HS-27A (cell line): ENCODE measurements around the gene LMTK2.
"Not testable (repeated sequence)": the region's sequence is repeated elsewhere in the genome, so short reads cannot be mapped to it uniquely, and the experiment has no call there.

ENCODE experiments used
- DNase-seq: peaks from one replicate; pipeline ENCODE4 v3.0.0-alpha.2; 2012; ENCODE audit warnings: low read depth, missing footprints

Gene LMTK2

GRCh38 chr7:98217623-98218582, 111.2 kb downstream of the LMTK2 start:
- DNase-seq, result no peak

- DNase-seq, result not testable (repeated sequence)
Observed at GRCh38 chr7:98219382-98219781, 112.7 kb downstream of the LMTK2 start.

GRCh38 chr7:98221611-98222532, 115.2 kb downstream of the LMTK2 start:
- no peak for DNase-seq

DNA sequence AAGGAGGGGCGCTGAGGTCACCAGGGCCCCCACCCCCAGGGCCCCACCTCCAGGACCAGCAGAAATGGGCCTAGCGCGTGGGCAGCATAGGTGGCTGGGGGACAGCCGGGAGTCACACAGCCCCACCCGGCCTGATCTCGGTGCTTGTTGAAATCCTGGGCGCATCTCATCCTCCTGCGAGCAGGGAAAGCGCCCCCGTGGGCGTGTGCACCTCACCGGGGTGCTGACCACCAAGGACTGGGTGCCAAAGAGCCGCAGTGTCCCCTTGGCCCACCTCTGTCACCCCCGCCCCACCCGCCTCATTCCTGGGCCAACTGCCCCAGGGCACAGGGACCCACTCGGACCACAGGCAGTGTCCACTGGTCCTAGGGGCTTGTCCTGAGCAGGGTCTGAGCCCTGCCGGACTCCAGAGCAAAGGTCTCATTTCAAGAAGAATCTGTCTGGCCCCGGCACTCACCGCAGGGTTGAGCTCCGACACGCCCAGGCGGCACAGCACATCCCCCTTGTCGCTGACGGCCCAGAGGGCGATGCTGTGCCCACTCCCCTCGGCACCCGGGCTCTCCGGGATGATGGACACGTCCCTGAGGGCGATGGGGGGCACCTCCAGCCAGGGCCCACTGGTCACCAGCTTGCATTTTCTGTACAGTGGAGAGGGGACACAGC, 116.0 kb downstream of the LMTK2 start:
- DNase-seq, result no peak

GRCh38 chr7:98223351-98223897, 116.8 kb downstream of the LMTK2 start:
- no peak for DNase-seq

DNA sequence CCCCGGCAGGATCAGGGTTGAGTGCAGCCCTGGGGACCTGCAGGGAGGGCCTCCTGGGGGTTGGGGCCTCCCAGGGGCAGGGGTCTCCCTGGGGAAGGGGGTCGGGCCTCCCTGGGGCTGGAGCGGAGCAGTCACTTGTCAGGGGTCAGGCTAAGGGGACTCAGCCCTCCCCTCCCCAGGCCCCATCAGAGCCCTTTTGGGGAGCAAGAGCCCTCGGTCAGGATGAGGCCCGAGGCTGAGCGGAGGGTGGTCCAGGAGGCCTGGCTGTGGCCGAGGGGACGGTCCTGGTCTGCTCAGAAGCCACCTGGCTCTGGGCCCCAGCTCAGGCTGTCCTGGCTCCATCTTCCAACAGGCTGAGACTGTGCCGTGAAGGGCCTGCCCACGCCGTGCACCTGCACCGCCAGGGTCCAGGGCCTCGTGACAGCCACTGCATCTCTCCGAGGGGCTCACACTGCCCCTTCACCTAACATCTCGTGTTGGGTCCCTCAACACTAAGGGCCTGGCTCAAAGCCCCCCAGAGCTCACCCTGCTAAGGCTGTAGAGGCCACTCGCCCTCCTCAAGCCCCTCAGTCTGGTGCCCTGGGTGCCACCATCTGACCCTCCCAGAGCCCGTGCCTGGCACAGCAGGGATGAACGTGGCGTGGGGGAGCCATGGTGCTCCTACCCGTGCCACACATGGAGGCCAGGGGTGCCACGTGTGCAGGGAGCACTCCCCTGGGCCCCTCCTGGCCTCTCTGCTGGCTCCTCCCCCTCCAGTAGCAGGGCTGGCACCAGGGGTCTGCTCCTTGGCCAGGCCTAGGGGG, 117.4 kb downstream of the LMTK2 start:
- DNase-seq, result no peak

DNA sequence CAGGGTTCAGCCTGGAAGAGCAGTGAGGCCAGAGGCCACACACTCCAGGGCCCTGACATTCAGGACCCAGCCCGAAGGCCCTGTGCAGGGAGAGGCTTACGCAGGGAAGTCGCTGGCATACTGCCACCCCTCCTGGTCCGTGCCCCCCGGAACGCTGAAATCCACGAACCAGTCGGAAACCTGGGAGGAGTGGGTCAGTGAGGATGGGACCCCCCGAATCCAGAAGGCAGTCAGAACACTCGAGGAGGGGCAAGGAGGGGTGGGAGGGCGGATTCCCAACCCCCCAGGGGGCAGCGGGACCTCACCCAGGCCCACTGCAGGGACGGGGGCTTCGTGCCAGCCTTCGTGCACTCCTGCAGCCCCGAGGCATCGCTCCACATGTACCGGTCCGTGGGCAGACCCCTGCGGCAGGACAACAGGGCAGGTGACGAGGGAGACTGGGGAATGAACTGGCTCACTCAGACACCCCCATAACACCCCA, 118.1 kb downstream of the LMTK2 start:
- no peak for DNase-seq

GRCh38 chr7:98225913-98226614, 119.4 kb downstream of the LMTK2 start:
- DNase-seq, result no peak

DNA sequence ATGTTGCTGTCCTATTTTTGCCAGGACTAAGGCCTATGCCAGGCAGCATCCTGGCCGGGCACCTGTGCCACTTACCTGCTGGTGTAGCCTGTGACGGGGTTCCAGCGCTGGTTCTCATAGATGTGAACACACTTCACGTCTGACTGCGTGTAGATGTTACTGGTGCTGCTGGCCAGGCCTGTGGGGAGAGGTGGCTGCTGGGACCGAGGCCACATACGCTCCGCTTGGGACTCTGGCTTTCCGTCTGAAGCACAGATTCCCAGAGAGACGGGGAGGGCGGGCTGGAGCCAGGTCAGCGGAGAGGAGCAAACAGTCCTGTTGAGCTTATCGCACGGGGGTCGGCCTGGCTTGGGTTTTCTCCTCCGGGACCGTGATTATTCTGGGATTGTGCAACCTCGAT, 121.3 kb downstream of the LMTK2 start:
- no peak for DNase-seq

- no peak for DNase-seq
Observed at GRCh38 chr7:98228801-98229200, 122.1 kb downstream of the LMTK2 start.

DNA sequence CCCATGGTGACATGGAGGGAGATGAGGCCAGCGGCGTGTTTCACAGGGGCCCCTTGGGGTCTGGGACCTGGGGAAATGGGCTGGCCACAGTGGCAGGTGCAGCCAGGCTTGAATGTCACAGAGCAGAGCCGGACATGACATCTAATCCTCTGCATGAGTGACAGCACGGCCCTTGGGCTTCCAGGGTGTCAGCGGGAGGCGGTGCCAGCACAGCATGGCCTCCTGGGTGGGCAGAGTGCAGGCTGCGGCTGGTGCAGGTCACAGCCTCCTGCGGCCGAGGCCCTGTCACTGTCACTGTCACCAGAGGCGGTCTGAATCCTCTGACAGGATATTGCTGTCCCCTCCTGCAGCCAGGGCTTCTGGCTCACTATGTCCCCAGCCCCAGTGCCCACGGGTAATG, 122.8 kb downstream of the LMTK2 start:
- no peak for DNase-seq

GRCh38 chr7:98229991-98230745, 123.5 kb downstream of the LMTK2 start:
- no peak for DNase-seq

DNA sequence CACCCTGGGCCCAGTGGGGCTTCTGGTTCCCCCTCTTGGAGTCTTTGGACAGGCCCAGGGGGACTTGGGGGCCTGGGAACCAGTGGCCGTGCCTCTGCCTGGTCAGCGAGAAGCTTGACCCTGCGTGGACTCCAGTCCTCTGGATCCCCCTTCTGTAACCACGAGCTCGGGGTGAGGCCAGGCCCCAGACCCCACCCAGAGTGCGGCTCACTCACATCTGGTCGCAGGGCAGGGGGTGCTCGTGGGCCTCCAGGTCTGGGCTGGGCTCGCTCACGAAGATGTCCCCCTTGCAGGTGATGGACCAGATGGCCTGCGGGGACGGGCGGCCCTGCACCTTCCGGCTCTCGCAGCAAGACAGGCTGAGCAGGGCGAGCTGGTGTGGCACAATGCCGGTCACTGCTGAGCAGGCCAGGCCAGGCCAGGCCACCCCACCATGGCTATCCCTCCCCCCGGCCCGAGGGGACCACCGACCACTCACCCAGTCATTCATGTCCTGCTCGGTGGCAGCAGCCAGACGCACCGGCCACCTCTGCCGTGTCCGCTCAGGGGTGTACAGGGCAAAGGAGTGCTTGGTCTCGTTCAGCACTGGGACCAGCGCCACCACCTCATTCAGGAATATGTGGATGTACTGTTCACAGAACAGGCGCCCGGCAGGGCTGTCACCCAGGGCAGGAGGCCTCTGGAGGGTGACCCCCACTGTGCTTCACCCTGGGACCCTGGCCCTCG, 124.2 kb downstream of the LMTK2 start:
- no peak for DNase-seq

- DNase-seq, result no peak
Observed at GRCh38 chr7:98231493-98232262, 125.0 kb downstream of the LMTK2 start.

- DNase-seq, result no peak
Observed at GRCh38 chr7:98232263-98232585, 125.6 kb downstream of the LMTK2 start.

DNA sequence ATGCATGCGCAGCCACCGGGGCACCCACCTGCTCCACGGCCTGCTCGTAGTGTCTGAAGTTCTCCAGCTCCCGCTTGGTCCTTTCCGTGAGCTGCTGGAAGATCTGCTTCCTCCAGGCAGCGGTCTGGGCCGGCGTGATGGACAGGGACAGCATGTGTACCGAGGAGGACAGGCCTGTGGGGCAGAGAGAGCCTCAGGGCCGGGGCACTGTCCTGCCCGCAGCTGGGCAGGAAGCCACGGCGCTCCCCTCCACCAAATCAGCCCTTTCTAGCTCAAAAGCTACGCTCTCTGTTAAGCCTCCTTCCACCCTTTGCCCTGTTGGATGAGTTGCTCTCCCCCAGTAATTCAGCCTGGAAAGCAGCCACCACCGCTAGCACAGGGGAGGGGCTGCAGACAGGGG, 126.1 kb downstream of the LMTK2 start:
- DNase-seq, result no peak

- DNase-seq, result no peak
Observed at GRCh38 chr7:98233219-98234070, 126.8 kb downstream of the LMTK2 start.
